ENCODE measurements around the gene IL11RA.

DNA sequence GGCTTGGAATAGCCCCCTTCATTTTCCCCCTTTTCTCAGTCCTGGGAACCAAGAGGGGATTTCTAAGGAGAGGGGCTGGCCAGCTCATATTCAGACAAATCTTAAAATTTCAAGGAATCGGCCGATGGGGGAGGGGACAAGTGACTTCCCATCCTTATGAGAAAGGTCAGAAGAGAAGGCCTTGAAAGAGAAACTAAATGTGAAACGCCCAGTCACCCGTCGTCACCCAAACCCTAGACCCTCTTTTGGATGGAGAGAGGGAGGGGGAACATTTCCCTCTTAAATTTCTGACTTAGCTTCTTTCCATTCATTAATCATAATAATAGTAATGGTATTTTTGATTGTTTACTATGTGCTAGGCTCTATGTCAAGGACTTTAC lies 39.9 kb downstream of the IL11RA start:
- no peak for TF ChIP-seq JUND (IDR thresholded peaks at IDR 0.05; ENCODE audit: low read length)
- no peak for TF ChIP-seq SP1 (IDR thresholded peaks at IDR 0.05; ENCODE audit: low read depth, low read length)
- TF ChIP-seq POLR2AphosphoS5 (IDR thresholded peaks at IDR 0.05; ENCODE audit: low read depth, low read length): no peak
- TF ChIP-seq CTCF (IDR thresholded peaks at IDR 0.05; ENCODE audit: control extremely low read depth in 1 of 3, insufficient read depth in 1 of 3, low read depth in 1 of 3, low read length in 3 of 3): no peak
- no peak for TF ChIP-seq RFX5 (IDR thresholded peaks at IDR 0.05; ENCODE audit: borderline replicate concordance, low read depth, low read length)
- no peak for TF ChIP-seq KDM1A (IDR thresholded peaks at IDR 0.05; ENCODE audit: borderline replicate concordance, low read length)
- TF ChIP-seq EZH2 (IDR thresholded peaks at IDR 0.05; ENCODE audit: low read depth, low read length, severe bottlenecking): no peak
- no peak for TF ChIP-seq BRCA1 (IDR thresholded peaks at IDR 0.05; ENCODE audit: low read depth, low read length)
- TF ChIP-seq FOSL1 (IDR thresholded peaks at IDR 0.05; ENCODE audit: insufficient read depth, low read depth, low read length): no peak
- TF ChIP-seq GABPA (IDR thresholded peaks at IDR 0.05; ENCODE audit: borderline replicate concordance, insufficient read depth, low read length): no peak
- TF ChIP-seq POLR2A (IDR thresholded peaks at IDR 0.05; ENCODE audit: control extremely low read depth in 1 of 2, low read depth in 2 of 2, low read length in 2 of 2): no peak
- TF ChIP-seq EP300 (IDR thresholded peaks at IDR 0.05; ENCODE audit: borderline replicate concordance in 1 of 2, low read depth in 2 of 2, low read length in 2 of 2): no peak

All from H1 (cell line).